ENCODE measurements around the gene B3GNT7. TPM values are rescaled to one million over a fixed set of nuclear protein-coding genes. Genes with fewer than 3 reads are reported as not detected.

The B3GNT7 gene
- total RNA-seq, 1 experiment from 2014 or later, result 0.14 TPM

GRCh38 chr2:231380991-231381847 is 14.3 kb upstream of the B3GNT7 start:
- in situ Hi-C loops (cut with HindIII; ENCODE audit: low sequenced_read_pairs), result no loop called here

GRCh38 chr2:231382116-231382515 is 13.4 kb upstream of the B3GNT7 start:
- in situ Hi-C loops (cut with HindIII; ENCODE audit: low sequenced_read_pairs), result no loop called here
- no peak for DNase-seq (ENCODE audit: low spot score)

More at GRCh38 chr2:231380991-231381847, 14.3 kb upstream of the B3GNT7 start:
- DNase-seq (ENCODE audit: low spot score), result no peak

GRCh38 chr2:231383416-231384108 is 11.9 kb upstream of the B3GNT7 start:
- no peak for DNase-seq (ENCODE audit: low spot score)
- in situ Hi-C loops (cut with HindIII; ENCODE audit: low sequenced_read_pairs), result no loop called here

DNA sequence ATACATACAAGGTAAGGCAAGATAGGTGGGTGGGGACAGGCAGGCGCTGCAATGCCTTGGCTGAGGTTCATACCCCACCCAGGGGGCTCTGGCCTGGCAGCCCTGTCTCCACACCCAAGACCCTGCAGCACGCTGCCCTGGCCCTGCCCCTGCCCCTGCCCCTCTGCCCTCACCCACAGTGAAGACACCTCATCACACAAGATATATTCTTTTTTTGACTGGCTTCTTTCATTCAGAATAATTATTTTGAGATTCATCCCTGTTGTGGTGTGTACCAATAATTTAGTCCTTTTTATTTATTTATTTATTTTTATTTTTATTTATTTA is 11.4 kb upstream of the B3GNT7 start:
- no peak for DNase-seq (ENCODE audit: low spot score)
- in situ Hi-C loops (cut with HindIII; ENCODE audit: low sequenced_read_pairs), result no loop called here

DNA sequence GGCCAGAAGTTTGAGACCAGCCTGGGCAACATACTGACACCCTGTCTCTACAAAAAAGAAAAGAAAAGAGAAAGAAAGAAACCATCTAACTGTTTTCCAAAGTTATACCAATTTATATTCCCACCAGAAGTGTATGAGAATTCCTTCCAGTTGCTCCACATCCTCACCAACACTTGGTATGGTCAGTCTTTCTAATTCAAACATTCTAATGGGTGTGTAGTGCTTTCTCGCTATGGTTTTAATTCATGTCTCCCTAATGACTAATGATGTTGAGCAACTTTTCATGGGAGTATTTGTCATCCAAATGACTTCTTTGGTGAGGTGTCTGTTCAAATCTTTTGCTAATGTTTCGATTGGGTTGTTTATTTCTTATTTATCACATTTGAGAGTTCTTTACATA is 10.5 kb upstream of the B3GNT7 start:
- DNase-seq (ENCODE audit: low spot score), result no peak
- in situ Hi-C loops (cut with HindIII; ENCODE audit: low sequenced_read_pairs), result no loop called here

GRCh38 chr2:231385429-231385828 is 10.1 kb upstream of the B3GNT7 start:
- in situ Hi-C loops (cut with HindIII; ENCODE audit: low sequenced_read_pairs), result no loop called here
- DNase-seq (ENCODE audit: low spot score), result no peak

- in situ Hi-C loops (cut with HindIII; ENCODE audit: low sequenced_read_pairs), result no loop called here
- no peak for DNase-seq (ENCODE audit: low spot score)
Observed at GRCh38 chr2:231386446-231386845, 9.1 kb upstream of the B3GNT7 start.

DNA sequence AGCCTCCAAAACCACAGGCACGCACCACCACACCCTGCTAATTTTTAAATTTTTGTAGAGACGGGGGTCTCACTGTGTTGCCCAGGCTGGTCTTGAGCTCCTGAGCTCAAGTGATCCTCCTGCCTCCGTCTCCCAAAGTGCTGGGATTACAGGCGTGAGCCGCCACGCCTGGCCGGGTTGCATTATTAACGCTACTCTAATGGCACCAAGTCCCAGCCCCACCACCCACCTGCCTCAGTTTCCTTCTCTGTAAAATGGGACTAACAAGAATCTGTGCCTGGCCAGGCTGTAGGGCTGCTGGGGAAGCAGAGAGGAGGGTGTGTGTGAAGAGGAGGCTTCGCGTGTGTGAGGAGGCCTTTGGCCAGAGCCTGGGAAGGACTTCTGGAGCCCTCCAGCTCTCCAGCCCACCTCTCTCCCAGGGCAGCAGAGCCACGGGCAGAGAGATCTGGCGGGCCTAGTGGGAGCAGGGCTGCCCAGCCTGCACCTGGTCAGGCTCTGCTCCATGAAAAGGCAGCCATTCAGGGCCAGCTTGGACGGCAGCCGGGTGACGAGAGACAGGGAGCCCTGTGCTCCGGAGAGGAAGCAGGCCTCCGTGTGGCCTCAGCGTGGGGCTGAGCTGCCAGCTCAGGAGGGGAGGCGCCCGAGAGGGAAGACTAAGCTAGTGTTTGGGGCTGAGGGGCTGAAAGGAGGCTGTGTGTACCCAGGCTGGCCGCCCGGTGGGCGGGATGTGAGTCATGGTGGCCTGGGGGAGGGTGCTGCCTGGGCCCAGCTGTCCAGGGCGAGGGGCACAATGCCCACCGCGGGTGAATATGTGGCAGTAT is 7.4 kb upstream of the B3GNT7 start:
- in situ Hi-C loops (cut with HindIII; ENCODE audit: low sequenced_read_pairs), result no loop called here

DNA sequence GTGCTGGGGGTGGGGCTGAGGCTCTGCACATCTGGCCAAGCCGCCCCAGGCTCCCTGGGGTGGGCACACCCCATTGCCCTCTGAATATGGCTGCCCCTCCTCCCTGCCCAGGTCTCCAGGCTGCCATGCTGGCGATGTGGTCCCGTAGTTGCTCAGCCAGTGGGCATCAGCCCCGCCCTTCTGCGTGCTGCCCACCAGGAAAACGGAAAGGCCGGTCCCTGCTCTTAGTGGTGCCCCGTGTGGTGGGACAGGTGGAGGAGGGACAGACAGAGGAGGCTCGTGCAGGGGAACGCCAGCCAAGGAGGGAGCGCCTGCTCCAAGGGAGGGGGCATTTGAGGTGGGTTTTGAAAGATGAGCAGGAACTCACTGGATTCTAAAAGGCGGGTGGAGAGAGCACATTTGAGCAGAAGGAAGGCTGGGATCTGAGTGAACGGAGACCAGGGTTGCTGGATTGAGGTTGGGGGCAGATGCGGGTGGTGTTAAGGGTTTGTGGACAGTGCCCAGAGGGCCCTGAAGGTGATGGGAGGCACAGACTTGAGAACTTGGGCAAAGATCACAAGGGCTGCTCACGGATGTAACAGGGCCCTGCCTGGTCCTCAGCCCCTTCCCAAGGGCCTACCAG is 6.7 kb upstream of the B3GNT7 start:
- in situ Hi-C loops (cut with HindIII; ENCODE audit: low sequenced_read_pairs), result no loop called here
- no peak for DNase-seq (ENCODE audit: low spot score)

More for the DNA sequence above, 7.4 kb upstream of the B3GNT7 start:
- peak; percentile 15 for DNase-seq (ENCODE audit: low spot score)

- DNase-seq (ENCODE audit: low spot score), result no peak
- in situ Hi-C loops (cut with HindIII; ENCODE audit: low sequenced_read_pairs), result no loop called here
Observed at GRCh38 chr2:231390667-231391066, 4.8 kb upstream of the B3GNT7 start.

GRCh38 chr2:231391981-231392380 is 3.5 kb upstream of the B3GNT7 start:
- in situ Hi-C loops (cut with HindIII; ENCODE audit: low sequenced_read_pairs), result no loop called here
- no peak for DNase-seq (ENCODE audit: low spot score)

GRCh38 chr2:231392431-231393148 is 2.9 kb upstream of the B3GNT7 start:
- no peak for DNase-seq (ENCODE audit: low spot score)
- in situ Hi-C loops (cut with HindIII; ENCODE audit: low sequenced_read_pairs), result no loop called here

DNA sequence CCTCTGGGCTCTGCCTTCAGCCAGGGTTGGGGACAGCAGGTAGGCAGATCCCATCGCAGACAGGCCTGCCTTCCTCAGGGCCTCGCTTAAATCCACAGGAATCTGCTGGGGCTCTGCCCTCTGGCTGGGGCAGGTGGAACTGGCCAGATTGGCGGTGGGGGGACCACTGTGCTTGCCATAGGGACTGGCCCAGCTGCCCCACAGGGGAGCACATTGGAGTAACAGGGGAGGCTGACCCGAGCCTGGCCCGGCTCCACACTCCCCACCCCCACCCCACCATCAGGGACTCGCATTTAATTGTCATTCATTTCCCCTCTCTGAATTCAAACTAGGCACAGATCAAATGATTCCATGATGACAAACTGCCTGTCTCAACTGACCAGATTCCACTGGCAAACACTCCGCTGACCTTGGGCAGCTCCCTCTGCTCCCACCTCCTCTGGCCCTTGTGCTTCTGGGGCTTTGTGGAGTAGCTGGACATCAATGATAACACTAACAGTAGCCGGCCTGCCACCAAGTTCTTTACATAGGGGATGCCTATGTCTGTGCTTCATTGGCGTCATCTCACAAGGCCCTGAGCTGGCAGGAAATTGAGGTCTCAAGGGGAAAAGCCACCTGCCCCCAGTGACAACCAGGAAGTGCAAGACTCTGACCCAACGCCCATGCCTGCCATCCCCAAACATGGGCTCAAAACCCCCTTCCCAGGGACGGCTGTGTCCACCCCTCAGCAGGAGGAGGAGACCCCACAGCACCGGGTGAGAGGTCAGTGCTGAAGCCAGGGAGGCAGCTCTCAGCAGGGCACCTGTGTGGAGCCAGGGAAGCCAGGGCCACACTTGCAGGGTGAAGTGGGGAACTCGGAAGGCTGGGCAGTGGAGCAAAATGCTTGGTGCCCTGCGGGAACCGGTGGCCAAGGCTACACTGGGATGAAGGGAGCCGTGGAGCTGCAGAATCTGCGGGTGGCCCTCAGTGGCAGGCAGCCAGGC is 2.1 kb upstream of the B3GNT7 start:
- DNase-seq (ENCODE audit: low spot score), result no peak
- in situ Hi-C loops (cut with HindIII; ENCODE audit: low sequenced_read_pairs), result no loop called here

DNA sequence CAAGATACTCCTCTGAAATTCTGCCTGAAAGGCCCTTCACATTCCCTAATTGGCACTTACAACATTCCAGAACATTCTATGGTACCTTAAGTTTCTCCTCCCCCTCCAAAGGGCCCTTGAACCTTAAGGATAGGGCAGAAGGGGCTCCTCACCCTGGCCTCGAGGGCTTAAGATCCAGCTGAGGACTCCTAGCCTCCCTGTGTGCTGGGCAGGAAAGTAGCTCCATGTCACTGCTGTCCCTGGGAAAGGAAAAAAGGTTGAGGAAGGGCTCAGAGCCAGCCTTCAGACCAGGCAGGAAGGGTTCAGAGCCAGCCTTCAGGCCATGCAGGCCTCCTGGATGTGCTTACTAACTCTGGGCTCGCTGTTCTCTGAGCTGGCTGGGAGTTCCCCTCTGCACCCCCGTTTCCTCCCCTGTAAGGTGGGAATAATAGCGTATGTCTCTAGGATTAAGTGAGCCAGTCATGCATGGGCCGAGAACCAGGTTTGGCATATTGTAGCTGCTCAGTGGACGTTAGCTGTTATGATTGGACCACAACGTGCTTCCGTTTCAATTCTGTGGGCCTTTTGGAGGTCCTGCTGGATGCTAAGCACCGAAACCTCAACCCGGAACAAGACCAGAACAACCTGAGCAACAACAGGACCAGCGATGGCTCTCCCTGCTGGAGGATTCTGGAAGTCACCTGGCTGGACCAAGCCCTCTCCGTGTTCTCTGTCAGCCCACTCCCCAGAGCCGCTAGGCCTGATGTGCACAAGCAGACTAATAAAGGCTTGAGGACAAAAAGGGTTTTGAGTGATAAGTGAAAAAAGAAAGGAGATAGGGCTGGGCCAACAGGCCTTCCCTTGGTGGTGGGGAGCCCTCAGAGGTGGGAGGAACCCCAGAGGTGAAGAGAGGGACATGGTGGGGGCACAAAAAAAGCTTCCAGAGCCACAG is 1.0 kb upstream of the B3GNT7 start:
- in situ Hi-C loops (cut with HindIII; ENCODE audit: low sequenced_read_pairs), result no loop called here
- no peak for DNase-seq (ENCODE audit: low spot score)

- no peak for DNase-seq (ENCODE audit: low spot score)
- in situ Hi-C loops (cut with HindIII; ENCODE audit: low sequenced_read_pairs), result no loop called here
Observed at GRCh38 chr2:231396058-231396821, 730 bp downstream of the B3GNT7 start.
